ENCODE measurements around the gene PLEKHG2. TPM values are rescaled to one million over a fixed set of nuclear protein-coding genes. Genes with fewer than 3 reads are reported as not detected.

Gene PLEKHG2
- total RNA-seq, 1 donor from 2014 or later, result 60.0 TPM

DNA sequence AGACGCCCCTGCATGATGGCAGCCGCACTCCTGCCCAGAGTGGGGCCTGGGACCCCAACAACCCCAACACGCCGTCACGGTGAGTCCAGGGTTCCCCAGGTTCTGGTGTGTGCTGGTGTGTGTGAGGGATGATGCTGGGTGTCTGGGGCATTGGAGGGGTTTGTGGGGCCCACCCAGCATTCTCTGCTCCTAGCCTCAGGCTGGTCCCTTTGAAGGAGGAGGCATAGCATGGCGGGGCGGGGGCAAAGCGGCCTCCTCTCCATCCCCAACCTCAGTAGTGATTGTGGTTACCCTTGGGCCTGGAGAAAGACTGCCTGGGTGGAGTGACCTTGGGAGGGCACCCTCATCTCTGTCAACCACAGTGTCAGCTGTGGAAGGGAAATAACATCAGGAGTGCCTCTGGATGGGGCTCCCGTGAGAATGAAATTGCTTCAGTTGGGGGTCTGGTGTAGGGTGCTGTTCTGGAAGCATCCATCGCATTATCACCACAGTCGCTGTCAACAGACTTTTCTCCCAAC is 61.0 kb downstream of the PLEKHG2 start:
- no peak for DNase-seq (ENCODE audit: extremely low read depth, low read depth, low spot score)

DNA sequence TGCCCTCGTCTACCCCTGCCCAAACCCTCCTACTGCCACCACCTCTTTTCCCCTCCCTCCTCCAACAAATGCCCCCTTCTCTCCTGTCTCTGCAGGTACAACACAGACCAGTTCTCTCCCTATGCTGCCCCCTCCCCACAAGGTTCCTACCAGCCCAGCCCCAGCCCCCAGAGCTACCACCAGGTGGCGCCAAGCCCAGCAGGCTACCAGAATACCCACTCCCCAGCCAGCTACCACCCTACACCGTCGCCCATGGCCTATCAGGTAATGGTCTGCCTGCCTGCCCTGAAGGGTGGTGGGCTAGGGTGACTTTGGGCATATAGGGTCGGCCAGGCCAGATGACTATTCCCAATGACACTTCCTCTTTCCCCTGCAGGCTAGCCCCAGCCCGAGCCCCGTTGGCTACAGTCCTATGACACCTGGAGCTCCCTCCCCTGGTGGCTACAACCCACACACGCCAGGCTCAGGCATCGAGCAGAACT is 61.7 kb downstream of the PLEKHG2 start:
- no peak for DNase-seq (ENCODE audit: extremely low read depth, low read depth, low spot score)

- DNase-seq (ENCODE audit: extremely low read depth, low read depth, low spot score), result no peak
Measured at GRCh38 chr19:39475748-39476147, 63.3 kb downstream of the PLEKHG2 start.

Other genes with a start within 250 kb of the PLEKHG2 start
- gene NCCRP1, start 215.7 kb upstream of the PLEKHG2 start, total RNA-seq, result not detected in 2 replicates
- not detected in 2 replicates for gene SYCN, start 208.4 kb upstream of the PLEKHG2 start, total RNA-seq
- not detected in 2 replicates for gene IFNL3, start 167.7 kb upstream of the PLEKHG2 start, total RNA-seq
- not detected in 2 replicates for gene IFNL4, start 163.8 kb upstream of the PLEKHG2 start, total RNA-seq
- gene IFNL2, start 144.3 kb upstream of the PLEKHG2 start, total RNA-seq, result not detected in 2 replicates
- gene IFNL1, start 116.3 kb upstream of the PLEKHG2 start, total RNA-seq, result not detected in 2 replicates
- 0.34 and 1.2 TPM in 2 replicates for gene LRFN1, start 91.8 kb upstream of the PLEKHG2 start, total RNA-seq
- gene GMFG, start 76.6 kb upstream of the PLEKHG2 start, total RNA-seq, result 92.9 and 104 TPM in 2 replicates
- 61.2 and 89.1 TPM in 2 replicates for gene SAMD4B, start 70.2 kb upstream of the PLEKHG2 start, total RNA-seq
- 27.4 and 32.1 TPM in 2 replicates for gene PAF1, start 21.6 kb upstream of the PLEKHG2 start, total RNA-seq
- gene MED29, start 21.3 kb upstream of the PLEKHG2 start, total RNA-seq, result 25.1 and 29.5 TPM in 2 replicates
- gene ZFP36, start 5.8 kb upstream of the PLEKHG2 start, total RNA-seq, result 6.5 and 21.6 TPM in 2 replicates
- gene RPS16, start 23.3 kb downstream of the PLEKHG2 start, total RNA-seq, result 802 and 1,288 TPM in 2 replicates
- gene SUPT5H, start 32.9 kb downstream of the PLEKHG2 start, total RNA-seq, result 100 and 104 TPM in 2 replicates
- 64.0 and 64.8 TPM in 2 replicates for gene TIMM50, start 68.2 kb downstream of the PLEKHG2 start, total RNA-seq
- 0.87 and 2.0 TPM in 2 replicates for gene DLL3, start 86.3 kb downstream of the PLEKHG2 start, total RNA-seq
- gene SELENOV, start 102.5 kb downstream of the PLEKHG2 start, total RNA-seq, result not detected in 2 replicates
- 1.5 and 4.1 TPM in 2 replicates for gene EID2B, start 120.2 kb downstream of the PLEKHG2 start, total RNA-seq
- gene EID2, start 127.5 kb downstream of the PLEKHG2 start, total RNA-seq, result 11.4 and 19.0 TPM in 2 replicates
- gene LGALS13, start 189.9 kb downstream of the PLEKHG2 start, total RNA-seq, result not detected in 2 replicates
- gene LGALS16, start 243.2 kb downstream of the PLEKHG2 start, total RNA-seq, result not detected in 2 replicates